Body of pancreas (tissue), 4 donors: ENCODE data around the gene AP4B1. TPM values are rescaled to one million over a fixed set of nuclear protein-coding genes. Genes with fewer than 3 reads are reported as not detected.

Experiments
- ATAC-seq: fragments of 150-250 bp; one replicate; pipeline ENCODE4 v1.9.1; 2016
- DNase-seq, 4 donors: peaks; one replicate each; pipeline ENCODE4 v3.0.0-alpha.2; 2019
- H3K27ac ChIP-seq, 4 donors: fragments of 200-600 bp; sonication (generic); 1 replicate in 3 of 4; 2 replicates in 1 of 4; pipeline versions ENCODE4 v1.5.1 to v1.6.1; 2016 to 2019; ENCODE audit warnings: mild to moderate bottlenecking in 1 of 4, mixed read lengths in 1 of 4, moderate library complexity in 1 of 4
- H3K27me3 ChIP-seq, 2 donors: fragments of 200-600 bp; sonication (generic); one replicate each; pipeline ENCODE4 v1.6.0; 2016; ENCODE audit warnings: mild to moderate bottlenecking in 1 of 2
- H3K36me3 ChIP-seq, 2 donors: fragments of 200-600 bp; sonication (generic); replicated peaks in 1 of 2; 2 replicates each; pipeline ENCODE4 v1.5.1; 2016; ENCODE audit warnings: low read depth in 2 of 2; ENCODE audit not compliant: insufficient read depth in 1 of 2
- H3K4me1 ChIP-seq: fragments of 200-600 bp; sonication (generic); one replicate; pipeline ENCODE4 v1.6.0; 2016
- H3K4me3 ChIP-seq, 2 donors: fragments of 200-600 bp; sonication (generic); 1 replicate in 1 of 2; 2 replicates in 1 of 2; pipeline ENCODE4 v1.5.1; 2016 to 2019
- H3K9me3 ChIP-seq, 3 donors: fragments of 200-600 bp; sonication (generic); 1 replicate in 2 of 3; 2 replicates in 1 of 3; pipeline ENCODE4 v1.5.1; 2016
- POLR2A ChIP-seq, 3 donors: fragments of 450-650 bp; IDR thresholded peaks; one replicate each; pipeline ENCODE4 v1.6.1; 2016; ENCODE audit warnings: antibody characterized with exemption in 3 of 3, mild to moderate bottlenecking in 2 of 3
- WGBS, 2 donors: methylation state at CpG; one replicate each; pipeline ENCODE4 v1.1.5; 2017; 5-methylcytosine and 5-hydroxymethylcytosine counted together
- intact Hi-C: fragments of 100-400 bp; cut with DNase I; formaldehyde crosslinking; loops from one replicate; pipeline ENCODE4 v1.15.1; 2023
- total RNA-seq, 2 donors: library from RNA; depleted of rRNA; stranded (reverse); fragments of >200 nt; gene quantifications; one replicate each; pipeline ENCODE4 v1.1.0, GENCODE V29; 2016
- TF ChIP-seq, protein P1 (sequence below), 7 experiments: fragments of 450-650 bp in 4 of 7; fragments of 200-600 bp in 3 of 7; sonication (generic) in 3 of 7; IDR thresholded peaks; one replicate each; pipeline ENCODE4 v1.5.1; 2016 to 2019; ENCODE audit warnings: antibody characterized with exemption in 7 of 7

The AP4B1 gene
- total RNA-seq, 2 donors from 2014 or later: 21.3 to 33.0 TPM

DNA sequence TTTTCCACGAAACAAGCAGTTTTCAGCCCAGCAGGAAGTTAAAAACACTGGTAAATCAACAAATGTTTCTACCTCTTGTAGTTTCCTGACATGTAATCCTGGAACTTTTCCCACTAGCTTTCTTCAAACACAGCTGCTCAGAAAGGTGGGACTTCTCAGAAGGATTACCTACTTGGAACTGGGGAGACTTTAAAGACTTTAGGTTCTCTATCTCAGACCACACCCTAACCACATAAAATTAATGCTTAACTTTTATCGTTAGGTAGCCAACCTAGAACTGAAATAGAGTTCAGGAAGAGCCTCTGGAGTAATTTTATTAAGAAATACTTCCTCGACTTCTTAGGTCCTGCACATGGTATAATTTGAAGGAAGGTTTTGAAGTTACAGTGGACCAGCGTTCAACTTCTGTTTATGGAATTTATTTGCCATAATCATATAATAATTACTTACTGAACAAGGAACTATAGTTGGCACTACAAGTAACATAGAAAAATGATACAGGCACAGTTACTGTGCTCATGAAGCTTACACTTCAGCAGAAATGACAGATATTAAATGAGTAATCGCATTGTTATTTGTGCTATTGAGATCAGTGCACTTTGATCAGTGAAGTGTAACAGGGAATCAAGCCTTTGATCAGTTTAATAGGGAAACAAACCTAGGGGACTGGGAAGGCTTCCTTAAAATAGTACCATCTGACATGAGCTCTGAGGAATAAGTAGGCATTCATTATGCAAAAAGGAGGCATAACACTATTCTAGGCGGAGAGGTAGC is 17.0 kb downstream of the AP4B1 start, which contains the start of gene BCL2L15:
Gene BCL2L15 (minus strand): TSS at position 180 of the 774 bp plus-strand sequence. CDS start 206 bp downstream, outside the sequence.
- intact Hi-C loops: no loop called here
- Histone ChIP-seq H3K36me3 (no peaks in the 10 kb centered on the region), H3K4me1 (peaks cover 30% of the 10 kb centered on the region), H3K4me3 (peak within 1 kb of the TSS in 1 of 2 donors; percentile 10), H3K9me3 (no peaks in the 10 kb centered on the region), H3K27me3 (no peaks in the 10 kb centered on the region), H3K27ac (peak within 1 kb of the TSS; percentile 82 to 92 (median 87))
- DNase-seq: peak in 2 of 4 donors; percentile 35 to 66
- 27 to 32% methylated on average over 6 of the region's 6 CpGs for WGBS, 2 donors
- ATAC-seq: peak; percentile 87
- TF ChIP-seq POLR2A (IDR thresholded peaks at IDR 0.05): peak; percentile 7 to 77 (median 74)
- TF ChIP-seq, protein P1, sequence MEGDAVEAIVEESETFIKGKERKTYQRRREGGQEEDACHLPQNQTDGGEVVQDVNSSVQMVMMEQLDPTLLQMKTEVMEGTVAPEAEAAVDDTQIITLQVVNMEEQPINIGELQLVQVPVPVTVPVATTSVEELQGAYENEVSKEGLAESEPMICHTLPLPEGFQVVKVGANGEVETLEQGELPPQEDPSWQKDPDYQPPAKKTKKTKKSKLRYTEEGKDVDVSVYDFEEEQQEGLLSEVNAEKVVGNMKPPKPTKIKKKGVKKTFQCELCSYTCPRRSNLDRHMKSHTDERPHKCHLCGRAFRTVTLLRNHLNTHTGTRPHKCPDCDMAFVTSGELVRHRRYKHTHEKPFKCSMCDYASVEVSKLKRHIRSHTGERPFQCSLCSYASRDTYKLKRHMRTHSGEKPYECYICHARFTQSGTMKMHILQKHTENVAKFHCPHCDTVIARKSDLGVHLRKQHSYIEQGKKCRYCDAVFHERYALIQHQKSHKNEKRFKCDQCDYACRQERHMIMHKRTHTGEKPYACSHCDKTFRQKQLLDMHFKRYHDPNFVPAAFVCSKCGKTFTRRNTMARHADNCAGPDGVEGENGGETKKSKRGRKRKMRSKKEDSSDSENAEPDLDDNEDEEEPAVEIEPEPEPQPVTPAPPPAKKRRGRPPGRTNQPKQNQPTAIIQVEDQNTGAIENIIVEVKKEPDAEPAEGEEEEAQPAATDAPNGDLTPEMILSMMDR (IDR thresholded peaks at IDR 0.05): no peak

DNA sequence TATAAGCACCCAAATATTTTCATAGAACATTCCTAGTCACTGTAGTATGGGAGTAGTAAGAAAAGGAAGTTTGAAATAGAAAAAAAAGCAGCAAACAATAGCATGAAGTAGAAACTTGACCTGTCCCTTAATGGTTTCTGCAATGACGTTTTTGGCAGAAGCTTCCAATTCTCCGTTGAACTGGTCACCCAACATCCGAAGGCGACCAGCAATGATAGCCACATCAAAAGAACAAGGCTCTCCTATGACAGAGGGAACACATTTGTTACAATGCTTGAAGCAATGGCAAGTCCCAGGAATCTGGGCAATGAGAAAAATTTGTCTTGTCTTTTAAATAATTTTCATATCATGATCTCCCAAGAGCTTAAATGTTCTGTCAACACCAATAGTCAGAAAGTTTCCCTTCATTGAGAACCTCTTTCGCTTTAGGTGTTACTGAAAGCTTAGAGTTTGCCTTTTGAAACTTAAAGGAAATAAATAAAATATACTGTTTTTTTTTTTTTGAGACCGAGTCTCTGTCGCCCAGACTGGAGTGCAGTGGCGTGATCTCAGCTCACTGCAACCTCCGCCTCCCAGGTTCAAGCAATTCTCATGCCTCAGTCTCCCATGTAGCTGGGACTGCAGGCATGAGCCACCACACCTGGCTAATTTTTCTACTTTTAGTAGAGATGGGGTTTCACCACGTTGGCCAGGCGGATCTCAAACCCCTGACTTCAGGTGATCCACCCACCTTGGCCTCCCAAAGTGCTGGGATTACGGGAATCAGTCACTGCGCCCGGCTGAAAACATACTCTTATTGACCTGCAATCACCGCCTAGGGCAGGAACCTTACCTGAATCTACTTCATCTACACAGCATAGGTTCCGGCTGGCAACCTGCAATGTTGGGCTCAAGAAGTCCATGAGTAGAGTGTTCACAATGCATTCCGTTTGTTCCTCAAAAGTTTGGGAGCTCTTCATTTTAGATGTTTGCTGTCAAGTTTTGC is 17.9 kb downstream of the AP4B1 start:
- TF ChIP-seq, protein P1 (IDR thresholded peaks at IDR 0.05): no peak
- peak in 1 of 3 donors; percentile 27 for TF ChIP-seq POLR2A (IDR thresholded peaks at IDR 0.05)
- intact Hi-C loops: no loop called here
- Histone ChIP-seq H3K9me3 (no peaks in the 10 kb centered on the region), H3K4me1 (peaks cover 35% of the 10 kb centered on the region), H3K27ac (peak overlapping the region; percentile 82 to 92 (median 87)), H3K36me3 (no peaks in the 10 kb centered on the region), H3K4me3 (peak overlapping the region in 1 of 2 donors; percentile 10), H3K27me3 (no peaks in the 10 kb centered on the region)
- 31 to 46% methylated on average over 17 of the region's 17 CpGs for WGBS, 2 donors
- DNase-seq (peak; percentile 49 to 62 (median 52)), ATAC-seq (peak; percentile 73)

DNA sequence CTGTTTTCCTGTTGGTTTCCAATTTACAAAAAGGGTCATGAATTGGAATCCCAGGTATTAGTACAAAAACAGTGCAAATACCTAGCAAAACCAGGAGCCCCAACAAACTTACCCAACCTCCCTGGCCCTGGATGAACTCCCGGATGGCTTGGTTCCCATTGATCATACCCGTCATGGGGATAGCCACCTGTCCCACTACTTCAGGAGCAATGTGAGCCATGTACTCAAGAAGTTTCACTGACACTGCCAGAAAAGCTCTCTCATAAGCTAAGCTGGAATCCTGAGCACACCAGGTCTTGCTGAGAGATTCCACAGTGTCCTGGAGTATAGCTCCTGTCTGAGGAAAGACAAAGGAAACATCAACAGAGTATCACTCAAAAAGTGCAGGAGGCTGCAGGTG is 22.9 kb downstream of the AP4B1 start:
- no peaks in the 10 kb centered on the region for H3K36me3 ChIP-seq
- ATAC-seq: no peak
- peak overlapping the region in 2 of 4 donors; percentile 69 to 78 for H3K27ac ChIP-seq
- H3K27me3 ChIP-seq: no peaks in the 10 kb centered on the region
- DNase-seq: no peak
- no peak overlapping the region for H3K4me3 ChIP-seq
- no peak for TF ChIP-seq POLR2A (IDR thresholded peaks at IDR 0.05)
- TF ChIP-seq, protein P1 (IDR thresholded peaks at IDR 0.05): no peak
- H3K9me3 ChIP-seq: no peaks in the 10 kb centered on the region
- WGBS, 2 donors: 46 to 59% methylated on average over 2 of the region's 2 CpGs
- H3K4me1 ChIP-seq: peaks cover 61% of the 10 kb centered on the region
- intact Hi-C loops: no loop called here

DNA sequence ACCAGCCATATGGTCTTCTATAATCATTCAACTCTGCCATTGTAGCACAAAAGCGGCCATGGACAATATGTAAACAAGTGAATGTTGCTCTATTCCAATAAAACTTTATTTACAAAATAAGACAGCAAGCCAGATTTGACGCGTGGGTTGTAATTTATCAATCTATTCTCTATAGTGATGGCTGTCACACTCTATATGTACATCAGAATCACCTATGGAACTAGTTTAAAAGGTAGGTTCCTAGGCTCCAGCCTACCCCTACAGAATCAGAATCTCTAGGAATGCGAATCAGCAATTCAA is 24.9 kb downstream of the AP4B1 start:
- intact Hi-C loops: no loop called here
- Histone ChIP-seq H3K4me3 (no peak overlapping the region), H3K4me1 (peaks cover 69% of the 10 kb centered on the region), H3K27me3 (no peaks in the 10 kb centered on the region), H3K9me3 (no peaks in the 10 kb centered on the region), H3K36me3 (no peaks in the 10 kb centered on the region), H3K27ac (peak overlapping the region; percentile 28 to 52 (median 46))
- 62 to 78% methylated on average over 4 of the region's 4 CpGs for WGBS, 2 donors
- ATAC-seq (no peak), DNase-seq (no peak)
- TF ChIP-seq, protein P1 (IDR thresholded peaks at IDR 0.05): no peak
- no peak for TF ChIP-seq POLR2A (IDR thresholded peaks at IDR 0.05)
